K562 (cell line): Measurements from ENCODE around the gene CCDC9. TPM values are rescaled to one million over a fixed set of nuclear protein-coding genes. Genes with fewer than 3 reads are reported as not detected.

Experiments used
- CBFA2T3 ChIP-seq: fragments of 450-650 bp; IDR thresholded peaks from 2 replicates; pipeline ENCODE4 v1.6.1; 2017
- HNRNPLL ChIP-seq: fragments of 200-400 bp; formaldehyde crosslinking; IDR thresholded peaks from 2 replicates; pipeline ENCODE4 v1.6.1; 2017; ENCODE audit warnings: low read length, low read depth, mild to moderate bottlenecking; ENCODE audit not compliant: poor library complexity, severe bottlenecking
- LEF1 ChIP-seq: fragments of 450-650 bp; IDR thresholded peaks from 2 replicates; pipeline ENCODE4 v1.6.1; 2016; ENCODE audit warnings: mild to moderate bottlenecking
- MAFF ChIP-seq: IDR thresholded peaks from 2 replicates; pipeline ENCODE4 v1.6.1; 2012; ENCODE audit warnings: low read length, improper control_type of control experiment
- MTA2 ChIP-seq: fragments of 450-650 bp; IDR thresholded peaks from 2 replicates; pipeline ENCODE4 v1.6.1; 2016; ENCODE audit warnings: low read depth
- MTF1 ChIP-seq: fragments of 250-450 bp; sonication (Bioruptor Pico); IDR thresholded peaks from 2 replicates; pipeline ENCODE4 v1.9.0; 2021; ENCODE audit warnings: moderate library complexity, mild to moderate bottlenecking, inconsistent platforms, borderline replicate concordance
- NFXL1 ChIP-seq: fragments of 450-650 bp; formaldehyde crosslinking; IDR thresholded peaks from 2 replicates; pipeline ENCODE4 v1.4.0; 2021; ENCODE audit warnings: mild to moderate bottlenecking
- NR2C1 ChIP-seq, 2 experiments: fragments of 450-650 bp; IDR thresholded peaks; 2 replicates each; pipeline ENCODE4 v1.6.1; 2017; ENCODE audit warnings: mild to moderate bottlenecking in 2 of 2, antibody characterized with exemption in 1 of 2, inconsistent platforms in 1 of 2, missing compliant biosample characterization in 1 of 2, missing genetic modification characterization in 1 of 2
- ZKSCAN8 ChIP-seq: fragments of 200-800 bp; sonication (Bioruptor generic); IDR thresholded peaks from 2 replicates; pipeline ENCODE4 v1.6.1; 2016; ENCODE audit warnings: missing genetic modification characterization, missing compliant biosample characterization
- ZNF407 ChIP-seq: fragments of 450-650 bp; IDR thresholded peaks from 2 replicates; pipeline ENCODE4 v1.6.1; 2016; ENCODE audit warnings: low read depth
- polyA plus RNA-seq, 8 experiments: library from polyadenylated mRNA; depleted of rRNA in 4 of 8; stranded (reverse) in 5 of 8; unstranded in 3 of 8; fragments of >200 nt; fragmentation: Nextera tagmentation in 2 of 8; fragmentation: Illumina TruSeq in 1 of 8; extraction: Ambion mirVana in 2 of 8; extraction: Trizol in 1 of 8; gene quantifications; 2 replicates each; pipeline versions ENCODE4 v1.2.1 to v1.2.3, GENCODE V29; 2011 to 2014; ENCODE audit warnings: inconsistent platforms in 1 of 8, missing spikeins in 1 of 8
- total RNA-seq, 7 experiments: library from RNA; depleted of rRNA in 6 of 7; stranded (reverse); fragments of >200 nt in 6 of 7; fragmentation: Illumina TruSeq in 2 of 7; extraction: Trizol in 2 of 7; gene quantifications; 2 replicates each; pipeline versions ENCODE4 v1.2.1 to v1.2.3, GENCODE V29; 2011 to 2021; ENCODE audit warnings: low replicate concordance in 1 of 7
- TF ChIP-seq, protein P1 (sequence below): fragments of 250-450 bp; sonication (Bioruptor Pico); IDR thresholded peaks from 2 replicates; pipeline ENCODE4 v1.5.0; 2021; ENCODE audit warnings: mild to moderate bottlenecking, borderline replicate concordance
- TF ChIP-seq, protein P2 (sequence below): fragments of 450-650 bp; formaldehyde crosslinking; IDR thresholded peaks from 2 replicates; pipeline ENCODE4 v1.4.0; 2022; ENCODE audit warnings: missing genetic modification characterization
- TF ChIP-seq, protein P3 (sequence below): fragments of 250-450 bp; sonication (Bioruptor Pico); IDR thresholded peaks from 2 replicates; pipeline ENCODE4 v1.9.0; 2021; ENCODE audit warnings: mild to moderate bottlenecking
- TF ChIP-seq, protein P4 (sequence below): fragments of 250-450 bp; sonication (Bioruptor Pico); IDR thresholded peaks from 2 replicates; pipeline ENCODE4 v1.5.0; 2020; ENCODE audit warnings: mild to moderate bottlenecking

CCDC9 gene
- total and polyA plus RNA-seq, 9 of the 15 experiments (the other 6 are each of a cell fraction or from before 2014, with no cell fraction given) = 0.23 to 38.6 (median 8.4) TPM

GRCh38 chr19:47247308-47247990, 8.9 kb upstream of the CCDC9 start (continued):
- TF ChIP-seq ZNF407 (no peak), MTF1 (CRISPR knock-in tag) (no peak), HNRNPLL (no peak), MAFF (no peak), CBFA2T3 (0 out of 2 replicates have a peak, but pooled peaks have one; percentile 9), NR2C1 (IDR thresholded peaks at IDR 0.05) (no peak), NR2C1 (tag; IDR thresholded peaks at IDR 0.05) (no peak), NFXL1 (CRISPR knock-in tag) (no peak), MTA2 (no peak), ZKSCAN8 (CRISPR knock-in tag) (no peak), LEF1 (no peak)
- TF ChIP-seq, protein P1, sequence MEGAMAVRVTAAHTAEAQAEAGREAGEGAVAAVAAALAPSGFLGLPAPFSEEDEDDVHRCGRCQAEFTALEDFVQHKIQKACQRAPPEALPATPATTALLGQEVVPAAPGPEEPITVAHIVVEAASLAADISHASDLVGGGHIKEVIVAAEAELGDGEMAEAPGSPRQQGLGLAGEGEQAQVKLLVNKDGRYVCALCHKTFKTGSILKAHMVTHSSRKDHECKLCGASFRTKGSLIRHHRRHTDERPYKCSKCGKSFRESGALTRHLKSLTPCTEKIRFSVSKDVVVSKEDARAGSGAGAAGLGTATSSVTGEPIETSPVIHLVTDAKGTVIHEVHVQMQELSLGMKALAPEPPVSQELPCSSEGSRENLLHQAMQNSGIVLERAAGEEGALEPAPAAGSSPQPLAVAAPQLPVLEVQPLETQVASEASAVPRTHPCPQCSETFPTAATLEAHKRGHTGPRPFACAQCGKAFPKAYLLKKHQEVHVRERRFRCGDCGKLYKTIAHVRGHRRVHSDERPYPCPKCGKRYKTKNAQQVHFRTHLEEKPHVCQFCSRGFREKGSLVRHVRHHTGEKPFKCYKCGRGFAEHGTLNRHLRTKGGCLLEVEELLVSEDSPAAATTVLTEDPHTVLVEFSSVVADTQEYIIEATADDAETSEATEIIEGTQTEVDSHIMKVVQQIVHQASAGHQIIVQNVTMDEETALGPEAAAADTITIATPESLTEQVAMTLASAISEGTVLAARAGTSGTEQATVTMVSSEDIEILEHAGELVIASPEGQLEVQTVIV (CRISPR knock-in tag) = no peak
- TF ChIP-seq, protein P2, sequence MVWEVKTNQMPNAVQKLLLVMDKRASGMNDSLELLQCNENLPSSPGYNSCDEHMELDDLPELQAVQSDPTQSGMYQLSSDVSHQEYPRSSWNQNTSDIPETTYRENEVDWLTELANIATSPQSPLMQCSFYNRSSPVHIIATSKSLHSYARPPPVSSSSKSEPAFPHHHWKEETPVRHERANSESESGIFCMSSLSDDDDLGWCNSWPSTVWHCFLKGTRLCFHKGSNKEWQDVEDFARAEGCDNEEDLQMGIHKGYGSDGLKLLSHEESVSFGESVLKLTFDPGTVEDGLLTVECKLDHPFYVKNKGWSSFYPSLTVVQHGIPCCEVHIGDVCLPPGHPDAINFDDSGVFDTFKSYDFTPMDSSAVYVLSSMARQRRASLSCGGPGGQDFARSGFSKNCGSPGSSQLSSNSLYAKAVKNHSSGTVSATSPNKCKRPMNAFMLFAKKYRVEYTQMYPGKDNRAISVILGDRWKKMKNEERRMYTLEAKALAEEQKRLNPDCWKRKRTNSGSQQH (CRISPR knock-in tag) = peak; percentile 65; the same call in 1 of the 2 replicates
- TF ChIP-seq, protein P3, sequence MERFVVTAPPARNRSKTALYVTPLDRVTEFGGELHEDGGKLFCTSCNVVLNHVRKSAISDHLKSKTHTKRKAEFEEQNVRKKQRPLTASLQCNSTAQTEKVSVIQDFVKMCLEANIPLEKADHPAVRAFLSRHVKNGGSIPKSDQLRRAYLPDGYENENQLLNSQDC (CRISPR knock-in tag) = no peak
- TF ChIP-seq, protein P4, sequence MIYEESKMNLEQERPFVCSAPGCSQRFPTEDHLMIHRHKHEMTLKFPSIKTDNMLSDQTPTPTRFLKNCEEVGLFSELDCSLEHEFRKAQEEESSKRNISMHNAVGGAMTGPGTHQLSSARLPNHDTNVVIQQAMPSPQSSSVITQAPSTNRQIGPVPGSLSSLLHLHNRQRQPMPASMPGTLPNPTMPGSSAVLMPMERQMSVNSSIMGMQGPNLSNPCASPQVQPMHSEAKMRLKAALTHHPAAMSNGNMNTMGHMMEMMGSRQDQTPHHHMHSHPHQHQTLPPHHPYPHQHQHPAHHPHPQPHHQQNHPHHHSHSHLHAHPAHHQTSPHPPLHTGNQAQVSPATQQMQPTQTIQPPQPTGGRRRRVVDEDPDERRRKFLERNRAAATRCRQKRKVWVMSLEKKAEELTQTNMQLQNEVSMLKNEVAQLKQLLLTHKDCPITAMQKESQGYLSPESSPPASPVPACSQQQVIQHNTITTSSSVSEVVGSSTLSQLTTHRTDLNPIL (CRISPR knock-in tag) = no peak
